KMS-11 (cell line): ENCODE data around the gene PRIMA1.

Source experiments
- H2AFZ ChIP-seq: fragments of 200-600 bp; sonication (generic); 2 replicates; pipeline ENCODE4 v1.6.1; 2016; ENCODE audit warnings: antibody characterized with exemption, mixed run types, low read depth
- H3K27ac ChIP-seq: fragments of 200-600 bp; sonication (generic); 2 replicates; pipeline ENCODE4 v1.6.1; 2016; ENCODE audit warnings: mild to moderate bottlenecking, mixed run types
- H3K27me3 ChIP-seq: fragments of 200-600 bp; sonication (generic); 2 replicates; pipeline ENCODE4 v1.6.1; 2017; ENCODE audit warnings: mild to moderate bottlenecking, low read depth, mixed run types, moderate library complexity; ENCODE audit not compliant: insufficient read depth
- H3K36me3 ChIP-seq: fragments of 200-600 bp; sonication (generic); 2 replicates; pipeline ENCODE4 v1.6.1; 2017; ENCODE audit warnings: mild to moderate bottlenecking, mixed run types; ENCODE audit not compliant: insufficient read depth
- H3K4me1 ChIP-seq: fragments of 200-600 bp; sonication (generic); 2 replicates; pipeline ENCODE4 v1.6.1; 2016; ENCODE audit warnings: mild to moderate bottlenecking, low read depth, mixed run types; ENCODE audit not compliant: poor library complexity, severe bottlenecking
- H3K4me2 ChIP-seq: fragments of 200-600 bp; sonication (generic); 2 replicates; pipeline ENCODE4 v1.7.0; 2016; ENCODE audit warnings: mild to moderate bottlenecking, mixed run types
- H3K4me3 ChIP-seq: fragments of 200-600 bp; sonication (generic); IDR thresholded peaks from 2 replicates; pipeline ENCODE4 v1.6.1; 2017; ENCODE audit warnings: low read depth, low read length, mixed read lengths; ENCODE audit not compliant: insufficient read depth
- H3K79me2 ChIP-seq: fragments of 200-600 bp; sonication (generic); 2 replicates; pipeline ENCODE4 v1.6.1; 2016; ENCODE audit warnings: low read depth, mixed run types; ENCODE audit not compliant: insufficient read depth
- H3K9ac ChIP-seq: fragments of 200-600 bp; sonication (generic); 2 replicates; pipeline ENCODE4 v1.6.1; 2016; ENCODE audit warnings: mild to moderate bottlenecking, mixed run types
- H4K20me1 ChIP-seq: fragments of 200-600 bp; sonication (generic); 2 replicates; pipeline ENCODE4 v1.6.1; 2016; ENCODE audit warnings: mild to moderate bottlenecking, mixed run types; ENCODE audit not compliant: insufficient read depth
- TF ChIP-seq, protein P1 (sequence below): fragments of 200-600 bp; sonication (generic); conservative IDR thresholded peaks from 2 replicates; pipeline ENCODE4 v1.6.1; 2017; ENCODE audit warnings: low read depth, mild to moderate bottlenecking, antibody characterized with exemption, low read length, moderate library complexity, mixed read lengths

PRIMA1 gene

DNA sequence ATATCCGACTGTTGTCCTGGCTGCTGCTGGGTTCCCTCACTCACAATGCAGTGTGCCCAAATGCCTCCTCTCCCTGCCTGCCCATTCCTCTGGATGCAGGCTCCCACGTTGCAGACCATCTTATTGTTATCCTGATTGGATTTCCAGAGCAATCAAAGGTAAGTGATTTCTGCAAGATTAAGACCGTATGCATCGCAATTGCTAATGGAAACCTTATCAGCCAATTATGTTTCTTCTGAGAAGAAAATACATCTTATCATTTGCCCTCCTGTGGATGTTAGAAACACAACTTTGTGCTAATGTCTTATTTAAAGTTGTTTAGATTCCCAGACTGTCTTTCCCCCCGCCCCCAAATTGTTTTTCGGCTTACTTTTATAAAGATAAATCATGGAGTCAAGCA is 98.1 kb downstream of the PRIMA1 start:
- Histone ChIP-seq H2AFZ (no peak overlapping the region), H3K4me1 (no peaks in the 10 kb centered on the region), H3K4me3 (no peak overlapping the region), H3K36me3 (no peaks in the 10 kb centered on the region), H3K27me3 (no peaks in the 10 kb centered on the region), H3K9ac (no peak overlapping the region), H3K27ac (no peak overlapping the region), H3K4me2 (no peak overlapping the region), H3K79me2 (no peaks in the 10 kb centered on the region), H4K20me1 (no peaks in the 10 kb centered on the region)
- TF ChIP-seq, protein P1, sequence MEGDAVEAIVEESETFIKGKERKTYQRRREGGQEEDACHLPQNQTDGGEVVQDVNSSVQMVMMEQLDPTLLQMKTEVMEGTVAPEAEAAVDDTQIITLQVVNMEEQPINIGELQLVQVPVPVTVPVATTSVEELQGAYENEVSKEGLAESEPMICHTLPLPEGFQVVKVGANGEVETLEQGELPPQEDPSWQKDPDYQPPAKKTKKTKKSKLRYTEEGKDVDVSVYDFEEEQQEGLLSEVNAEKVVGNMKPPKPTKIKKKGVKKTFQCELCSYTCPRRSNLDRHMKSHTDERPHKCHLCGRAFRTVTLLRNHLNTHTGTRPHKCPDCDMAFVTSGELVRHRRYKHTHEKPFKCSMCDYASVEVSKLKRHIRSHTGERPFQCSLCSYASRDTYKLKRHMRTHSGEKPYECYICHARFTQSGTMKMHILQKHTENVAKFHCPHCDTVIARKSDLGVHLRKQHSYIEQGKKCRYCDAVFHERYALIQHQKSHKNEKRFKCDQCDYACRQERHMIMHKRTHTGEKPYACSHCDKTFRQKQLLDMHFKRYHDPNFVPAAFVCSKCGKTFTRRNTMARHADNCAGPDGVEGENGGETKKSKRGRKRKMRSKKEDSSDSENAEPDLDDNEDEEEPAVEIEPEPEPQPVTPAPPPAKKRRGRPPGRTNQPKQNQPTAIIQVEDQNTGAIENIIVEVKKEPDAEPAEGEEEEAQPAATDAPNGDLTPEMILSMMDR, result no peak

DNA sequence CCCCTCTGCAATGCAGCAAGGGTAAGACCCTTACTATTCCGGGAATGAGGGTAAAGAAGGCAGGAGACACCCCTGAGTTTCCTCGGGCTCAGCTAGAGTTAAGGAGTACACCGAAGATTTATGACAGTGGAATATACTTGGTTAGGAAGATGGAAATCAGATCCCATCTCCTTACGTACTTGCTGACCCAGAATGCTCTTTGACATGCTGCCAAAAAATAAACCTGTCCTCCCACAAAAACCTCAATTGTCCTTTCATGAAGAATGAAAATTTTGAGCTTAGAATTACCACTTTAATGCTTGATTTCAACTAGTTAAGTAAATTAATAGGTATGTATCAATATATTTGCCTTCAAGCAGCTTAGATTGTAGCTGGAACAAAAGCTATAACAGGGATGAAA is 99.5 kb downstream of the PRIMA1 start:
- Histone ChIP-seq H3K27ac (no peak overlapping the region), H3K4me3 (no peak overlapping the region), H3K4me1 (no peaks in the 10 kb centered on the region), H3K79me2 (no peaks in the 10 kb centered on the region), H3K9ac (no peak overlapping the region), H4K20me1 (no peaks in the 10 kb centered on the region), H3K4me2 (no peak overlapping the region), H3K36me3 (no peaks in the 10 kb centered on the region), H3K27me3 (no peaks in the 10 kb centered on the region), H2AFZ (no peak overlapping the region)
- TF ChIP-seq, protein P1, result no peak

DNA sequence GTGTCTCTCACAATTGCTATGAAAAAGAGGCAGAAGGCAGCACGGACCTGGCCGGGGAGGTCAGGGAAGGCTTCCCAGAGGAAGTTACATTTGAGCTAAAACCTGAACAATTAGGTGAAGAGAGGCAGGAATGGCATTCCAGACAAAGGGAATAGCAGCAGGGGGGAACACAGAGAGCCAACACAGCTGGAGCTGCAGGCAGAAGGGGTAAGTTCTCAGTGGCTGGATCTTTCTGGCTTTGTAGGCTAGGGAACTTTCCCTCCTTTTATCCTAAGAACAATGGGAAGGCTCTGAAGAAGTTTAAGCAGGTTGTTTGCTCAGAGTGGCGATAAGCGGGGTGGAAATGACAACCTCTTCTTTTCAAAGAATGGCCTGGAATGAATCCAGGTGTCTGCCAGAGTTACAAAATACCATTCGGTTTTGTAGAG is 100.0 kb downstream of the PRIMA1 start:
- TF ChIP-seq, protein P1, result no peak
- no peaks in the 10 kb centered on the region for H3K36me3 ChIP-seq
- H3K27ac ChIP-seq, result no peak overlapping the region
- H3K27me3 ChIP-seq, result no peaks in the 10 kb centered on the region
- H3K4me3 ChIP-seq, result no peak overlapping the region
- no peak overlapping the region for H3K9ac ChIP-seq
- H3K4me1 ChIP-seq, result no peaks in the 10 kb centered on the region
- H3K79me2 ChIP-seq, result no peaks in the 10 kb centered on the region
- H3K4me2 ChIP-seq, result no peak overlapping the region
- no peaks in the 10 kb centered on the region for H4K20me1 ChIP-seq
- no peak overlapping the region for H2AFZ ChIP-seq

DNA sequence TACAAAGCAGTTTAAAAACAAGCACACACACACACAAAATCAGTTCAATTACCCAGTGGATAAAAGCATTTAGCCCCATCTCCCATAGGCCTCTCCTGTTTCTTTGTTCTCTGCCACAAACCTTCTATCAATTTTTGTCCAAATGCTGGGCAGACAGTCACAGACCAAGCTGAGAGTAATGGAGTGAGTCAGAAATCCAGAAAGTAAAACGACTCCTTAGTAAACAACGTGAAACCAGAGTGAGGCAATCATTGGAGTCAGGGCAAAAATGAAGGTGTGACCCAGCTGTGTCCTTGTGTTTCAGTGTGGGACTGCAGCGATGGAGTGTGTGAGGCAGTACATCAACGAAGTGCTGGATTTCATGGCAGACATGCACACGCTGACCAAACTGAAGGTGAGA is 102.0 kb downstream of the PRIMA1 start:
- Histone ChIP-seq H2AFZ (no peak overlapping the region), H4K20me1 (no peaks in the 10 kb centered on the region), H3K4me2 (no peak overlapping the region), H3K36me3 (no peaks in the 10 kb centered on the region), H3K27ac (no peak overlapping the region), H3K4me3 (no peak overlapping the region), H3K4me1 (no peaks in the 10 kb centered on the region), H3K79me2 (no peaks in the 10 kb centered on the region), H3K27me3 (no peaks in the 10 kb centered on the region), H3K9ac (no peak overlapping the region)
- TF ChIP-seq, protein P1, result no peak
